ENCODE results near the gene ANKMY1.
"Not testable (repeated sequence)": the region's sequence is repeated elsewhere in the genome, so short reads cannot be mapped to it uniquely, and the experiment has no call there.

The ANKMY1 gene

GRCh38 chr2:240501531-240501991 lies 56.2 kb downstream of the ANKMY1 start:
- no peak for DNase-seq

DNA sequence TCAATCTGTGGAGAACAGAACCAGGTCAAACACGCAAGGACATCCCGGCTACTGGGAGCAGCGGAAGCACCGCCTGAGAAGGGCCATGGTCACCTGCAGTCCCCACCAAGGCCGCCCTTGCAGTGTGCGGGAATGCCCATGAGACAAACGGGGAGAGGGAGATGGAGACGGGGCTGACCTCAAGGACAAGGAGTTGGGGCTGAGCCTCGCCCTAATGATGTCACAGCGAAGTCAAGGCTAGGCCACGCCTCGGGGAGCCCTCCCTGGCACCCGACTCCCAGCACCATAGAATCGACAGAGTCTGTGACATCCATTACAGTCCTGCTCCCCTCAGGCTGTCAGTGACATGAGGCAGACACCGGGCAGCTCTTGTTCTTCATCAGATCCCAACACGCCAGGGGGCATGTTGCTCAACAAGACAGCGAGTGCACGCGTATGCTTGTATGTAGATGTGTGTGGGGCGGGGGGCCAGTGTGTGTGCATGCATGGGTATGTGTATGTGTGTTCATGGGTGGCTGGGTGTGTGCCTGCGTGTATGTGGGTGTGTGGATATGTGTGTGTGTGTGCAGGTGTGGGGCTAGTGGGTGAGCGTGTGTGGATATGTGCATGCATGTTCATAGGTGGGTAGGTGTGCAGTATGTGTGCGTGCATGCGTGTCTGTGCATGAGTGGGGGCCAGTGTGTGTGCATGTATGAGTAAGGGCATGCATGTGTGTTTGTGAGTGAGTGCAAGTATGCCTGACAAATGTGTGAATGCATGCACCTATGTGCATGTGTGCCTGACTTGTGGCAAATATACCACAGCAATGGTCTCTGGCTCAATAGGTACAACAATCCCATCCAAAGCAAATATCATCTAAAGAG lies 57.0 kb downstream of the ANKMY1 start:
- DNase-seq, result no peak

- DNase-seq, result no peak
Observed at GRCh38 chr2:240499309-240500301, 58.2 kb downstream of the ANKMY1 start.

- no peak for DNase-seq
Observed at GRCh38 chr2:240498958-240499260, 58.9 kb downstream of the ANKMY1 start.

- no peak for DNase-seq
Observed at GRCh38 chr2:240498171-240498957, 59.4 kb downstream of the ANKMY1 start.

DNA sequence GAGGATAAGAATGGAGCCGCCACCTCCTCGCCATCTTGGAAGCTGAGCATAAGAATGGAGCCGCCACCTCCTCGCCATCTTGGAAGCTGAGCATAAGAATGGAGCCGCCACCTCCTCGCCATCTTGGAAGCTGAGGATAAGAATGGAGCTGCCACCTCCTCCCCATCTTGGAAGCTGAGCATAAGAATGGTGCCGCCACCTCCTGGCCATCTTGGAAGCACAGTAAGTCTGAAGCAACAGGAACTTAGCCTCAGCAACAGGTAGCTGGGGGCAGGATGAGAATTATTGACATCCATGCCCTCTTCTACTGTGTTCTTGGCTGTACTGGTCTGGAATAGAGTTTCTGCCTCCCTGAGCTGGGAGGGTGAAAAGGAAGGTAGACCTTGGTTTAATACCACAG lies 60.7 kb downstream of the ANKMY1 start:
- not testable (repeated sequence) for DNase-seq

- DNase-seq, result not testable (repeated sequence)
Observed at GRCh38 chr2:240494942-240495341, 62.8 kb downstream of the ANKMY1 start.

- no peak for DNase-seq
Observed at GRCh38 chr2:240494194-240494793, 63.5 kb downstream of the ANKMY1 start.

DNA sequence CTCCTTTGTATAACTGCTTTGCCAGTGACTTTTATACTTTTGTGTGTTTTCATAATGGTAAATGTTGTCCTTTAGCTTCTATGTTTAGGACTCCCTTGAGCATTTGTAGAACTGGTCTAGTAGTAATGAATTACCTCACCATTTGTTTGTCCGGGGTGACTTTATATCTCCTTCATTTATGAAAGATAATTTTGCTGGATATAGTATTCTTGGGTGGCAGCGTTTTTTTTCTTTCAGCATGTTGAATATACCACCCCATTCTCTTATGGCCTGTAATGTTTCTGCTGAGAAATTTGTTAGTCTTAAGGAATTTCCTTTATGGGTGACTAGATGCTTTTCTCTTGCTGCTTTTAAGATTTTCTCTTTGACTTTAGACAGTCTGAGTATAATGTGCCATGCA lies 66.3 kb downstream of the ANKMY1 start:
- DNase-seq, result no peak

GRCh38 chr2:240482141-240482540 lies 75.6 kb downstream of the ANKMY1 start:
- DNase-seq, result no peak

GRCh38 chr2:240481720-240482119 lies 76.1 kb downstream of the ANKMY1 start:
- DNase-seq, result no peak

GRCh38 chr2:240480834-240481623 lies 76.8 kb downstream of the ANKMY1 start:
- no peak for DNase-seq

DNA sequence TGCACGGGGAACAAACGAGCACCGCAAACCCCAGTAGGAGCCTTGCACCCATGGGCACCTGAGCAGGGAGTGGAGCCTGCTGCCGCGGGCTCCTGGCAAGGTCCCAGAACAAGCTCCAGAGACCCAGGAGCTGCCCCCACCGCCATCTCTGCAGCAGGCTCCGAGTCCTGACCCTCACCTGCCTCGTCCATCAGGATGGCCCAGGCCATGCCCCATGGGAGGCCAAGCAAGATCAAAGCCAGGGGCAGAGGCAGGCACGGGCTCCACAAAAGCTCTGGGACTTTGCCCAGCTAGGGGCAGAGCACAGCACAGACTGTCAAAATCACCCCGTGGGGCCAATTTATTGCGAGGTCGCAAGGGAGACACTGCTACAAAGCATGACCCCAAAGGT lies 78.7 kb downstream of the ANKMY1 start:
- no peak for DNase-seq

DNA sequence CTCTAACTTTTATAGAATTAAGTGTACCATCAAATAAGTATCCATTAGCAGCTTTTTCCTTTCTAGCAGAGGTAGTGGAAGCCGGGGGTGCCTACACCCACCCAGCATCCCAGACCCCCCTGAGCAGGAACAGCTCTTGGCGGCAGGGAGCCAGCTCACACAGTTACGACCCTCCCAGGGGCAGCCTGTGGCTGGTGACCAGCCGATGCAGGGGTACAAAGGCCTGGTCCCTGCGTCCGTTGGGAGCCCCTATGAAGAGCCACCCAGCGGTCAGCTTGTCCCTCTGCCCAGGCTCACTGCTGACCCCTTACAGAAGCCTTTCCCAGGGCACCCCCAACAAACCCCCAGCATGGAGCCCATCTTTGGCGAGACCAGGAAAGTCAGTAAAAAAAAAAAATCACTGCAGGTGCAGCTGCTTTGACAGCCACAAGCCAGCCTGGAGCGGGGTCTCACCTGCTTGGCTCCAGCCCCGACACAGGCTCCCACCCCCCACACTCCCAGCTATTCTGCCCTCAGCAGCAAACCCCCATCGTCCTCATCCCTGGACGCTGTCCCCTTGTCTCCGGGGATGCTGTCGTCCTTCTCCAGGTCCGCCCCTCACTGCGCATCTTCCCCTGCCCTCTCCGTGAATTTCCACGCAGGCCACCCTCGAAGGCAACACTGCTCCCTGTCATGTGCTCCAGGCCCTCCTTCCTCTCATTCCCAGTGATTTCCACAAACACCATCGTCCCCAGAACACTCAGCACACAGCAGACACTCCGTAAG lies 79.3 kb downstream of the ANKMY1 start:
- DNase-seq, result no peak

GRCh38 chr2:240477916-240478315 lies 79.9 kb downstream of the ANKMY1 start:
- DNase-seq, result no peak

- no peak for DNase-seq
Observed at GRCh38 chr2:240473211-240473610, 84.6 kb downstream of the ANKMY1 start.

DNA sequence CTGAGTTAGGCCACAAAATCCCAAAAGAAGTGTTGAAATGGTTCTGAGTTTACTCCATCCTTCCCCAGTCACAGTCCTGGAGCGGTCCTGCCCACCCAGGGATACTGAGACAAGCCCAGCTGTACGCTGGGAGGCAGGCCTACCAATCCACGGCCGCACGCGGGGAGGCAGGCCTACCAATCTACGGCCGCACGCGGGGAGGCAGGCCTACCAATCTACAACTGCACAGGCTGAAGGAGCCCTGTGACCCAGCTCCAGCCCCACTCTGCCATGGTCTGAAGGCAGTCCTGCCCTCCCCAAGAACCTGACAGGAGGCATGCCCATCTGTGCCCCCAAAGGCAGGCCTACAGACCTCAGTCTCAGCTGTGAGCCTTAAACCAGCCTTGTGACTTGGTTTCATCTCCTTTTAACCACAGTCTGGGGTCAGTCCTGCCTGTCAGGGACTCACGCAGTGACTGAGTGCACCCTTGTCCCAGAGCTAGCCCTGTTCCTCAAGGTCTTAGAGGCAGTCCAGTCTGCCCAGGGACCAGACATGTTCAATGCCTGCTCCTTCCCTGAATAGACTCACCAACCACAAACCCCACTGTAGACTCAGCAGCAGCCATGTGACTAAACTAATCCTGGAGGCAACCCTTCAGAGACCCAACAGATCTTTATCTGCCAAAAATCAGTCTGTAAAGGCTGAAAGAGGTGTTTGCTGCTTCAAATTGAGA lies 85.6 kb downstream of the ANKMY1 start:
- no peak for DNase-seq

- no peak for DNase-seq
Observed at GRCh38 chr2:240469740-240470139, 88.0 kb downstream of the ANKMY1 start.

DNA sequence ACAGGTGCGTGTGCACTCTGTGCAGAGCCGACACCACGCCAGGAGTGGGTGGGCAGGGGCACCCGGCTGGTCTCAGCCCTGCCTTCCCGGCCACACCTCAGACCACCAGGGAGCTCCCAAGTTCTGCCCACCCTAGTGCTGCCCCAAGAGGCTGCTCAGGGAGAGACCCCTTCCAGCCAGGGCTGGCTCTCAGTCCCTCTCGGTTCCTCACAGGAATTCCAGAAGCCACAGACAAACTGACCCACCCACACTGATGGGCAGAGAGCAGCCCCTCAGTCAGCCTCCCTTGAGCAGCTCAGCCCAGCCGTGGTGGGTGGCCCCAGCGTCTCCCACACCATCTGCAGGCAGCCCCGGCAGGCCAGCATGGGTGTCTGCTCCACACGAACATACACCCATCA lies 88.5 kb downstream of the ANKMY1 start:
- DNase-seq, result no peak
